B cell (primary cell): ENCODE data around the gene LIN37. TPM values are rescaled to one million over a fixed set of nuclear protein-coding genes. Genes with fewer than 3 reads are reported as not detected.

ENCODE experiments used
- ATAC-seq: fragments of 200-7000 bp; cut with Tn5 transposase; one replicate; pipeline ENCODE4 v1.10.0; 2021; ENCODE audit warnings: low read depth, mild to moderate bottlenecking, moderate number of reproducible peaks, moderate library complexity
- CTCF ChIA-PET: fragments of 350-600 bp; sonication (Branson Sonifier 250); formaldehyde crosslinking; loops from one replicate; lab custom pipeline; 2021; ENCODE audit warnings: antibody characterized with exemption, inconsistent platforms; lab: Charles Lee
- POLR2A ChIA-PET: fragments of 350-600 bp; sonication (Branson Sonifier 250); formaldehyde crosslinking; loops from one replicate; lab custom pipeline; 2021; ENCODE audit warnings: antibody characterized with exemption; lab: Charles Lee
- DNase-seq: peaks from one replicate; pipeline ENCODE4 v3.0.0; 2013
- H2AFZ ChIP-seq: 2 replicates; pipeline ENCODE4 v1.6.1; 2012; ENCODE audit warnings: mild to moderate bottlenecking, low read depth, low read length; ENCODE audit not compliant: insufficient read depth, poor library complexity, severe bottlenecking
- H3K27ac ChIP-seq, 2 donors: 1 replicate in 1 of 2; 2 replicates in 1 of 2; pipeline ENCODE4 v1.5.1; 2012 to 2013; ENCODE audit warnings: low read length in 2 of 2, mild to moderate bottlenecking in 2 of 2, moderate library complexity in 1 of 2
- H3K27me3 ChIP-seq, 4 experiments: fragments of 200-600 bp in 1 of 4; sonication (generic) in 1 of 4; replicated peaks in 1 of 4; 1 replicate in 2 of 4; 2 replicates in 2 of 4; pipeline versions ENCODE4 v1.6.1 to v1.7.0; 2013 to 2016; ENCODE audit warnings: low read length in 3 of 4, mild to moderate bottlenecking in 2 of 4, mixed read lengths in 1 of 4, moderate library complexity in 1 of 4; ENCODE audit not compliant: insufficient read depth in 4 of 4, control insufficient read depth in 3 of 4; ENCODE audit errors: control extremely low read depth in 1 of 4
- H3K36me3 ChIP-seq, 2 experiments: replicated peaks in 1 of 2; 1 replicate in 1 of 2; 2 replicates in 1 of 2; pipeline versions ENCODE4 v1.6.1 to v1.7.1; 2013; ENCODE audit warnings: low read length in 1 of 2; ENCODE audit not compliant: insufficient read depth in 2 of 2, control insufficient read depth in 1 of 2; ENCODE audit errors: control extremely low read depth in 1 of 2, extremely low read depth in 1 of 2
- H3K4me1 ChIP-seq, 2 donors: fragments of 200-600 bp in 1 of 2; sonication (generic) in 1 of 2; 1 replicate in 1 of 2; 2 replicates in 1 of 2; pipeline versions ENCODE4 v1.5.1 to v1.6.1; 2013 to 2017; ENCODE audit warnings: low read length in 2 of 2; ENCODE audit not compliant: control insufficient read depth in 2 of 2, insufficient read depth in 2 of 2
- H3K4me2 ChIP-seq: replicated peaks from 2 replicates; pipeline ENCODE3; 2012; ENCODE audit warnings: mild to moderate bottlenecking, low read depth, low read length; ENCODE audit not compliant: poor library complexity, severe bottlenecking
- H3K4me3 ChIP-seq, 5 experiments: fragments of 200-600 bp in 1 of 5; sonication (generic) in 1 of 5; 1 replicate in 3 of 5; 2 replicates in 2 of 5; pipeline versions ENCODE4 v1.5.1 to v1.7.0; 2011 to 2016; ENCODE audit warnings: low read length in 4 of 5, mild to moderate bottlenecking in 4 of 5, low read depth in 2 of 5, control low read depth in 1 of 5, moderate library complexity in 1 of 5; ENCODE audit not compliant: insufficient read depth in 1 of 5; ENCODE audit errors: control extremely low read depth in 1 of 5, extremely low read depth in 1 of 5
- H3K79me2 ChIP-seq: fragments of 200-600 bp; sonication (generic); one replicate; pipeline ENCODE4 v1.6.0; 2016; ENCODE audit warnings: low read length; ENCODE audit not compliant: control insufficient read depth, insufficient read depth
- H3K9ac ChIP-seq: fragments of 200-600 bp; sonication (generic); 2 replicates; pipeline ENCODE4 v1.6.1; 2017; ENCODE audit warnings: mild to moderate bottlenecking, low read length, moderate library complexity
- H3K9me3 ChIP-seq, 3 donors: one replicate each; pipeline versions ENCODE4 v1.6.1 to v1.7.1; 2013; ENCODE audit warnings: low read length in 2 of 3; ENCODE audit not compliant: control insufficient read depth in 2 of 3, insufficient read depth in 1 of 3; ENCODE audit errors: control extremely low read depth in 1 of 3
- H4K20me1 ChIP-seq: 2 replicates; pipeline ENCODE4 v1.6.0; 2012; ENCODE audit warnings: mild to moderate bottlenecking, low read length; ENCODE audit not compliant: insufficient read depth, control insufficient read depth, poor library complexity, severe bottlenecking
- H3K27ac Mint-ChIP-seq: one replicate; pipeline ENCODE4 v1.8.0; 2021; ENCODE audit warnings: mixed read lengths
- H3K27me3 Mint-ChIP-seq: one replicate; pipeline ENCODE4 v1.8.0; 2021; ENCODE audit warnings: mixed read lengths
- H3K4me1 Mint-ChIP-seq: one replicate; pipeline ENCODE4 v1.8.0; 2021; ENCODE audit warnings: mixed read lengths
- H3K4me3 Mint-ChIP-seq: one replicate; pipeline ENCODE4 v1.8.0; 2021; ENCODE audit warnings: mixed read lengths
- H3K9me3 Mint-ChIP-seq: one replicate; pipeline ENCODE4 v1.8.0; 2022; ENCODE audit warnings: mixed read lengths; ENCODE audit not compliant: insufficient read depth
- CTCF ChIP-seq: fragments of 200-600 bp; IDR thresholded peaks from one replicate; pipeline ENCODE4 v1.8.0; 2022; ENCODE audit warnings: antibody characterized with exemption, mild to moderate bottlenecking
- EZH2 ChIP-seq: IDR thresholded peaks from 2 replicates; pipeline ENCODE4 v1.6.1; 2012; ENCODE audit warnings: borderline replicate concordance, low read depth, mild to moderate bottlenecking, moderate library complexity, low read length; ENCODE audit not compliant: insufficient read depth, poor library complexity, severe bottlenecking
- WGBS: methylation state at CpG from one replicate; pipeline ENCODE4 v1.1.5; 2013; ENCODE audit warnings: missing lambda C conversion rate; ENCODE audit not compliant: insufficient coverage; 5-methylcytosine and 5-hydroxymethylcytosine counted together
- intact Hi-C: fragments of 100-400 bp; cut with micrococcal nuclease; formaldehyde crosslinking; loops from one replicate; pipeline ENCODE4 v1.10.0; 2022
- polyA plus RNA-seq: library from polyadenylated mRNA; depleted of rRNA; stranded (reverse); fragments of >200 nt; gene quantifications from 2 replicates; pipeline ENCODE4 v1.2.3, GENCODE V29; 2012
- total RNA-seq, 2 donors: library from RNA; stranded (reverse); fragments of 120-200 nt in 1 of 2; gene quantifications; 1 replicate in 1 of 2; 2 replicates in 1 of 2; pipeline versions ENCODE4 v1.2.3 to v1.2.4, GENCODE V29; 2013 to 2022

LIN37 gene
- total and polyA plus RNA-seq, 2 donors (not counting 1 experiment from before 2014, with no cell fraction given) = 22.3 to 64.1 TPM

GRCh38 chr19:35715355-35715809 lies 33.0 kb upstream of the LIN37 start:
- Histone ChIP-seq H3K9me3 (no peaks in the 10 kb centered on the region), H4K20me1 (peaks cover 22% of the 10 kb centered on the region), H3K9ac (peak overlapping the region; percentile 80), H3K36me3 (peaks cover 0 to 9% of the 10 kb centered on the region in 2 experiments), H3K27ac (peak overlapping the region; percentile 85), H2AFZ (no peak overlapping the region), H3K27me3 (no peaks in the 10 kb centered on the region), H3K4me1 (peaks cover 39 to 82% of the 10 kb centered on the region in 2 donors), H3K79me2 (peaks cover 44% of the 10 kb centered on the region), H3K4me2 (peak overlapping the region; percentile 94), H3K4me3 (peak overlapping the region in 3 of 5 experiments; percentile 76 to 83 (median 76))
- ATAC-seq = no peak
- Mint-ChIP-seq H3K9me3 (no peaks in the 10 kb centered on the region), H3K27ac (peak overlapping the region; percentile 99), H3K27me3 (no peaks in the 10 kb centered on the region), H3K4me3 (peak overlapping the region; percentile 98), H3K4me1 (peaks cover 74% of the 10 kb centered on the region)
- POLR2A ChIA-PET = interaction anchor here (0.6 to 1.5 kb wide), 4 partner anchors 9 to 33 kb away, joined by 3 to 6 read pairs (median 3); partner anchors contain the start of gene LIN37
- 85% methylated on average over 5 of the region's 7 CpGs for WGBS
- intact Hi-C loops = loop anchor here (10.0 kb wide), 2 partner anchors 189 to 371 kb away; partner anchors contain the start of genes FFAR1, HCST, NFKBID and TYROBP
- CTCF ChIA-PET = interaction anchor here (1.3 to 6.5 kb wide), 5 partner anchors 13 to 33 kb away, joined by 3 to 123 read pairs (median 15); partner anchors contain the start of gene LIN37
- no peak for DNase-seq
- TF ChIP-seq EZH2 (no peak), CTCF (no peak)
